HG02571 (cell line): Measurements from ENCODE around the gene ZNF654.

Experiments used
- ATAC-seq: cut with Tn5 transposase; IDR thresholded peaks from one replicate; pipeline ENCODE4 v1.9.1; 2021; ENCODE audit warnings: mild to moderate bottlenecking, moderate library complexity; ENCODE audit not compliant: unreplicated experiment

ZNF654 gene

DNA sequence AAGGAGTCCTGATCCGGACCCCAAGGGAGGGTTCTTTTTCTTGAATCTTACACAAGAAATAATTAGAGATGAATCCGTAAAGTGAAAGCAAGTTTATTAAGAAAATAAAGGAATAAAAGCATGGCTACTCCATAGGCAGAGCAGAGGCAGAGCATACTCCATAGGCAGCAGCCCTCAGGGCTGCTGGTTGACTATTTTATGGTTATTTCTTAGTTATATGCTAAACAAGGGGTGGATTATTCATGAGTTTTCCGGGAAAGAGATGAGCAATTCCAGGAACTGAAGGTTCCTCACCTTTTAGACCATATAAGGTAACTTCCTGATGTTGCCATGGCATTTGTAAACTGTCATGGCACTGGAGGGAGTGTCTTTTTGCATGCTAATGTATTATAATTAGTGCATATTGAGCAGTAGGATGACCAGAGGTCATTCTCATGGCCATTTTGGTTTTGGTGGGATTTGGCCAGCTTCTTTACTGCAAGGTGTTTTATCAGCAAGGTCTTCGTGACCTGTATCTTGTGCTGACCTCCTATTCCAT is 132.9 kb downstream of the ZNF654 start:
- ATAC-seq: no peak

DNA sequence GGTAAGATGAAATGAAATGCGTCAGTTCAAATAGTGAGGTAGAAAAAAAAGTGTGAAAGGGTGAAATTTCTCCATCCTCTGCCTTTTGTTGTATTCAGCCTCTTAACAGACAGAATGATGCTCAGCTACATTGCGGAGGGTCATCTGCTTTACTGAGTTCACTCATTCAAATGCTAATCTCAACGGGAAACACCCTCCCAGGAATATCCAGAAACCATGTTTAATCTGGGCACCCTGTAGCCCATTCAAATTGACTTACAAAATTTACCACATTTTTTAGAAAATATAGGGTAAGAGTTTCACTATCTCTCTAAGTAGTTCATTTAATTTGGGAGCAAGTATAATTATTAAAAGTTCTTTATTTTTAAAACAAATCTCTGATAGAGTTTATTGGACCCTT is 133.6 kb downstream of the ZNF654 start:
- no peak for ATAC-seq
